Endothelial cell (in vitro differentiated cells): Measurements from ENCODE around the gene LUC7L2. TPM values are rescaled to one million over a fixed set of nuclear protein-coding genes. Genes with fewer than 3 reads are reported as not detected.
"Not testable (repeated sequence)": the region's sequence is repeated elsewhere in the genome, so short reads cannot be mapped to it uniquely, and the experiment has no call there.

Source experiments
- DNase-seq: peaks from one replicate; pipeline ENCODE4 v3.0.0; 2021; ENCODE audit warnings: low spot score
- H3K27ac Mint-ChIP-seq: one replicate; pipeline ENCODE4 v1.8.0; 2021; ENCODE audit warnings: mixed read lengths, inconsistent platforms; ENCODE audit not compliant: unreplicated experiment
- H3K27me3 Mint-ChIP-seq: one replicate; pipeline ENCODE4 v1.8.0; 2021; ENCODE audit warnings: mild to moderate bottlenecking, moderate library complexity, mixed read lengths, inconsistent platforms; ENCODE audit not compliant: unreplicated experiment
- H3K36me3 Mint-ChIP-seq: one replicate; pipeline ENCODE4 v1.8.0; 2021; ENCODE audit warnings: mild to moderate bottlenecking, low read depth, mixed read lengths, inconsistent platforms; ENCODE audit not compliant: unreplicated experiment
- H3K4me1 Mint-ChIP-seq: one replicate; pipeline ENCODE4 v1.8.0; 2021; ENCODE audit warnings: mild to moderate bottlenecking, mixed read lengths, inconsistent platforms; ENCODE audit not compliant: unreplicated experiment
- H3K4me3 Mint-ChIP-seq: one replicate; pipeline ENCODE4 v1.8.0; 2021; ENCODE audit warnings: mild to moderate bottlenecking, mixed read lengths, inconsistent platforms; ENCODE audit not compliant: unreplicated experiment
- H3K9me3 Mint-ChIP-seq: one replicate; pipeline ENCODE4 v1.8.0; 2021; ENCODE audit warnings: mixed read lengths, inconsistent platforms; ENCODE audit not compliant: unreplicated experiment
- long read RNA-seq: library from polyadenylated mRNA; unstranded; transcript quantifications from one replicate; pipeline ENCODE4 v2.0.0, GENCODE V29; 2020; ENCODE audit not compliant: unreplicated experiment
- total RNA-seq: library from RNA; stranded (reverse); fragmentation: NEBNext Ultra II Directional; extraction: Animal tissue kit (Norgen Biotek cat#: 25700); gene quantifications from one replicate; pipeline ENCODE4 v1.2.1, GENCODE V29; 2021; ENCODE audit not compliant: unreplicated experiment
- TF ChIP-seq, protein P1 (sequence below): fragments of 200-600 bp; sonication (generic); IDR thresholded peaks from one replicate; pipeline ENCODE4 v1.5.0; 2021; ENCODE audit warnings: antibody characterized with exemption; ENCODE audit not compliant: unreplicated experiment

LUC7L2 gene
- 83.5 TPM for total RNA-seq
- long read RNA-seq, transcript LUC7L2-202 (10 exons, 2,645 nt): major isoform, 14 of 20 reads
- long read RNA-seq, partial matches to known transcripts: 3 of 20 reads
- long read RNA-seq, other reads (novel, unspliced or antisense): 2 of 20 reads

GRCh38 chr7:139359366-139360209 lies at the start of gene LUC7L2:
LUC7L2 (plus strand) TSS chr7:139359894; CDS start chr7:139360262, 368 bp downstream.
- Mint-ChIP-seq H3K27ac (peak within 1 kb of the TSS; percentile 99), H3K36me3 (no peaks in the 10 kb centered on the region), H3K27me3 (peaks cover 5% of the 10 kb centered on the region), H3K9me3 (no peaks in the 10 kb centered on the region), H3K4me3 (peak within 1 kb of the TSS; percentile 97), H3K4me1 (peaks cover 23% of the 10 kb centered on the region)
- peak; percentile 99 for DNase-seq
- TF ChIP-seq, protein P1, sequence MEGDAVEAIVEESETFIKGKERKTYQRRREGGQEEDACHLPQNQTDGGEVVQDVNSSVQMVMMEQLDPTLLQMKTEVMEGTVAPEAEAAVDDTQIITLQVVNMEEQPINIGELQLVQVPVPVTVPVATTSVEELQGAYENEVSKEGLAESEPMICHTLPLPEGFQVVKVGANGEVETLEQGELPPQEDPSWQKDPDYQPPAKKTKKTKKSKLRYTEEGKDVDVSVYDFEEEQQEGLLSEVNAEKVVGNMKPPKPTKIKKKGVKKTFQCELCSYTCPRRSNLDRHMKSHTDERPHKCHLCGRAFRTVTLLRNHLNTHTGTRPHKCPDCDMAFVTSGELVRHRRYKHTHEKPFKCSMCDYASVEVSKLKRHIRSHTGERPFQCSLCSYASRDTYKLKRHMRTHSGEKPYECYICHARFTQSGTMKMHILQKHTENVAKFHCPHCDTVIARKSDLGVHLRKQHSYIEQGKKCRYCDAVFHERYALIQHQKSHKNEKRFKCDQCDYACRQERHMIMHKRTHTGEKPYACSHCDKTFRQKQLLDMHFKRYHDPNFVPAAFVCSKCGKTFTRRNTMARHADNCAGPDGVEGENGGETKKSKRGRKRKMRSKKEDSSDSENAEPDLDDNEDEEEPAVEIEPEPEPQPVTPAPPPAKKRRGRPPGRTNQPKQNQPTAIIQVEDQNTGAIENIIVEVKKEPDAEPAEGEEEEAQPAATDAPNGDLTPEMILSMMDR: no peak

DNA sequence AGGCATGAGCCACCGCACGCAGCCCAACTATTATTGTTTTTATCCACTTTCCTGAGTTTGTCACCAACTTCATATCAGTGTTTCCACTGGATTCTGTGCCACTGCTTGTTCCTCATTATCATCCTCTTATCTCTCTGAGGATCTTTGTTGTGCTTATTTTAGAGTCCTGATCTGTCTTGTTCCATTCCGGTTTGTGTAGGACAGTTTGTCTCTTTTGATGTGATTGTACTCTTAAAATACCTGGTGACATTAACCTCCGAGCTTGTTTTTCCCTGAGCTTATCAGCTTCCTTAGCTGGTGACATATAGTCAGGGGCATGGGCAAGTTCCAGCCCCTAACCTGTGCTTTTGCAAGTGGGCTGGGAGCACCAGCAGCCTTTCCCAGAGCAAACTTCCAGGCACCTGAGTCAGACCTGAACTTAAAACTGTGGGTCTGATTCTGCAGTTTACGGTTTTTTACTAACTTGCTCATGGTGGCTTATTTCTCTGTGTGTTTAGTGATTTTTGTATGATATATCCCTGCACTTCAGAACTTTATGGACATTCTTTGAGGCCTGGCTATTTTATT lies 41.7 kb upstream of the LUC7L2 start:
- Mint-ChIP-seq H3K4me3 (no peak overlapping the region), H3K27ac (no peak overlapping the region), H3K27me3 (no peaks in the 10 kb centered on the region), H3K36me3 (no peaks in the 10 kb centered on the region), H3K4me1 (no peaks in the 10 kb centered on the region), H3K9me3 (no peaks in the 10 kb centered on the region)
- TF ChIP-seq, protein P1: no peak
- no peak for DNase-seq

- Mint-ChIP-seq H3K4me1 (no peaks in the 10 kb centered on the region), H3K4me3 (no peak overlapping the region), H3K27me3 (no peaks in the 10 kb centered on the region), H3K27ac (no peak overlapping the region), H3K9me3 (no peaks in the 10 kb centered on the region), H3K36me3 (no peaks in the 10 kb centered on the region)
- no peak for DNase-seq
- TF ChIP-seq, protein P1: no peak
Measured at GRCh38 chr7:139321071-139321745, 38.5 kb upstream of the LUC7L2 start.

- not testable (repeated sequence) for H3K27me3 Mint-ChIP-seq, H3K4me1 Mint-ChIP-seq, H3K9me3 Mint-ChIP-seq, H3K4me3 Mint-ChIP-seq, H3K27ac Mint-ChIP-seq, H3K36me3 Mint-ChIP-seq, DNase-seq
Measured at GRCh38 chr7:139324709-139325108, 35.0 kb upstream of the LUC7L2 start.

GRCh38 chr7:139328375-139328774 lies 31.3 kb upstream of the LUC7L2 start:
- Mint-ChIP-seq H3K36me3 (no peaks in the 10 kb centered on the region), H3K9me3 (no peaks in the 10 kb centered on the region), H3K4me3 (no peak overlapping the region), H3K4me1 (no peaks in the 10 kb centered on the region), H3K27me3 (peaks cover 2% of the 10 kb centered on the region), H3K27ac (no peak overlapping the region)
- no peak for DNase-seq
- TF ChIP-seq, protein P1: no peak
